Measurements from ENCODE around the gene TMX4. TPM values are rescaled to one million over a fixed set of nuclear protein-coding genes. Genes with fewer than 3 reads are reported as not detected.

The TMX4 gene
- total RNA-seq, 2 donors from 2014 or later, result 20.9 to 27.2 TPM

Other genes with a start within 250 kb of the TMX4 start
- gene HAO1, start 79.3 kb downstream of the TMX4 start, total RNA-seq, result not detected
- gene PLCB1, start 112.5 kb upstream of the TMX4 start, total RNA-seq, result 1 to 10 TPM; 1.8 to 3.0 TPM